HS-27A (cell line): ENCODE measurements around the gene TBX2.
"Not testable (repeated sequence)": the region's sequence is repeated elsewhere in the genome, so short reads cannot be mapped to it uniquely, and the experiment has no call there.

Experiments used
- DNase-seq: peaks from one replicate; pipeline ENCODE4 v3.0.0-alpha.2; 2012; ENCODE audit warnings: low read depth, missing footprints

Gene TBX2

DNA sequence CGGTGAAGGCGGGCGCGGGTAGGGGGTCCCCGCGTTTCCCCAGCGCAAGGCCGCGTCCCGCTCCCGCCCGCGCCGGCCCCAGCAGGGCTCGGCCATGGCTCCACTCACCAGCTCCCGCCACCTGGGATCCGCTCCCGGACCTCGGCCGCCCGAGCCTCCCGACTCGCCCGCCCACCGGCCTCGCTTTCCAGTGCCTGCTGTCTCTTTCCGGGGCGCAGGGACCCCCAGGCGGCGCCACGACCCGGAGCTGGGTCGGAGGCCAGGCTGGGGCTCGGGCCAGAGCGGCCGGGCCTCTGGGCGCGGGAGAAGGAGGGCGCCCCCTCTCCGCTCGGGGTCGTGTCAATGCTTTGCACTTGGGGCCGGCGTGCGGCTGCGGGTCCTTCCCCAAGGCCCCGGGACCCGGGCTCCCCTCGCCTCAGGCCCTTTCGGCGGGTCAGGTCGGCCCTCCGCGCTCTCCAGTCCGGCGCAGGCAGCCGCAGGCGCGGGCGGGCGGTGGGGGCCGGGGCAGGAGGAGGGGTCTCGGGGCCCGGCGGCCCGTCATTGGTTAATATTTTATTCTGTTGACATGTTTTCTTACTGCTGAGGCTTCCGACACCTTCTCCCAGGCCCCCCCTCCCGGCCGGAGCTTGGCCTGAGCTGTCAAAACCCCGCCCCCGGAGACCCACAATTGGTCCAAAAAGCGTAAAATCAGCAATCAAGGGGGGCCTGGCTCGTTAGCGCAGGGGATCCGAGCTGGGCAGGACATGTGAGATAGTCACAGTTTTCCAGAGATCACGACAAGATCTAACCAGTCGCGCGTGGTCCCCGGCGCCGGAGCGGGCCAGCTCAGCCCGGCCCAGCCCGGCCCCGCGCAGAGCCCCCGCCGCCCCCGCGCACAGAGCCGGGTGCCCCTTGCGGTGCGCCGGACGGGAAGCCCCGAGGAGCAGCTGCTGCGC lies at the start of gene TBX2:
Gene TBX2 (plus strand): TSS at position 713 of the 935 bp plus-strand sequence. CDS start 334 bp downstream, outside the sequence.
- DNase-seq: no peak

DNA sequence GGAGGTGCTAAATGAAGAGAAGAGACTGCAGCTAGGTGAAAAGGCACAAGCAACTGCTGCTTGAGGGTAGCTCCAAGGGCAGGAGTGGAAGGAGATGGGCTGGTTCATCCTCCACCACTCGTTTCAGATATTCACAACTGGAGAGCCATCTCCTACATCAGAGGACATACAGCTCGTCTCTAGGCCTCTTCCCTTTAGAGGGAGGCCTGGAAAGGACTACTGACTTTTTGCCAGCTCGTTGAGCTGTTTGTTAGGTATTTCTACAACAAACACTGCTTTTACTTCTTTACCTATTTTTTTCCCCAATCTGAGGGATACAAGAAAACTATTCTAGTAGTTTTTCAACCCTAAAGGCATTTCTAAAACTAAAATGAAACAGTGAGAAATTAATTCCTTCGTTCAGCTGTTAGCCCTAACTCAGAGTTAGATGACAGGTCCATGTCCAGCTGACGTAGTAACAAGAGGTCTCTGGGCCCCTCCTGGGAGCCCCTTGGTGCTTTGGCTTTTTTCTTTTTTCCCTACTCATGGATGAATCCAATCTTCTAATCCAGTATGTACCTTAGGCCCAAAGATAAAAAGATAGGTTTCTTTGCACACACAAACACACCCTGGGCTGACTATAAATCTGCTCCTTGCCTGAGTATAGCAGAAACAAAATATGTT lies 47.8 kb upstream of the TBX2 start:
- DNase-seq: no peak

DNA sequence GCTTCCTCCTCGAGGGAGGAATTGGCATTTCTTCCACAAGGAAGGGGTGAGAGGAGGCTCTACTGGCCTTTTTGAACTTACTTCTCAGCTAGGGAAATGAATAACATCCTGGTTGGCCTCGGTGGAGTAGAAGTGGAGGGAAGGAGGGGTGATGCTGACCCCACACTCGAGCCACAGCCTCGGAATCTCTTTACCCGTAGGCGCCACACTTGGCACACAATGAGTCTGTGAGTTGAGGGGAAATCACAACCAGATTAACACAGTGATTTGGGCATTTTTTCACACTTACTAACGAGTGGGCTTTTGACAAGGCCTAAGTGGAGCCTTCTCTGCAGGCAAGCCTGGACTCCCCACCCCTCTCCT lies 47.3 kb upstream of the TBX2 start:
- no peak for DNase-seq

DNA sequence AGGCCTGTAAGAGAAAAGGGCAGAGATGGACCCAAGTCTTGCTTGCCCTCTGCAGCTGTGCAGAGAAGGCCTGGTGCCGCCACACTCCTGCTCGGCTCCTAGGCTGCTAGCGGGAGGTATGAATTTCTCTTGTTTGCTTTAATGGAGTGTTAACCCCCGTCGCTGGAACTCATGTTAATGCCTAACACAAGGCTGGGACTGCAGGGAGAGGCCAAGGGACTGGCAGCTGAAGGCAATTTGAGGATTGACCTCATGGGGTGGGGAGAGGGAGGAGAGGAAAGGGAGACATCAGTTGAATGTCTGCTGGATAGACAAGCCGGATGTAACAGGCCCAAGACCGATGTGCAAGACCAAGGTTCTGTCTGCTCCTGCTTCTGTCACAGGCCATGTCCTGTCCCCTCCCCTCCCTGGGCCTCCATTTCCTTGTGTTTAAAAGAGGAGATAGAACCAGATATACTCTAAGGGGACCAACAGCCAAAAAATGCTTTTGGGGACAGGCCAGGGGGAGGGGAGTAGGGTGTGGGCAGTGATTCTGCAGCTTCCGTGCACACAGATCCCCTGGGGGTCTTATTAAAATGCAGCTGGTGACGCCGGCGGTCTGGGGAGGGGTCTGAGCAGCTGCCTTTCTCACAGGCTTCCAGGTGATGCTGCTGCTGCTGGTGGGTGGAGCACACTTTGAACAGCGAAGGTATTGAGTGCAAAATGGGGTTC lies 46.7 kb upstream of the TBX2 start:
- DNase-seq: no peak

DNA sequence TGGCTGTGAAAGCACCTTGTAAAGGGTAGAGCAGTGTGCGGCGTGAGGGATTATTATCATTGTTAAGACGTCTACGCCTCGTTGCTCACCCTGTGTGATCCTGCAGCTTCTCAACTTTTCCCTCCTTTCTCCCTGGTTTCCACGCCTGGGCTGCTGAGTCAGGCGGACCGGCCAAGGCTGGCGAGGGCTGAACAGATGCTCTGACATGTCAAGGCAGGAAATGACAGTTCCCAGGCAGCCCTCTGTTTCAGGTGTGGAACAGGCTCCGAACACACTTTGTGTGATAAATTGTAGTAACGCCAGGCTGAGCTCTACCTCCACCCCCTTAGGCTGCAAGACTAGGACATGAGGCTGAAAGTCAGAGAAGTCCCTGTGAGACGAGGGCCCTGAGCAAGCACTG lies 46.0 kb upstream of the TBX2 start:
- no peak for DNase-seq

DNA sequence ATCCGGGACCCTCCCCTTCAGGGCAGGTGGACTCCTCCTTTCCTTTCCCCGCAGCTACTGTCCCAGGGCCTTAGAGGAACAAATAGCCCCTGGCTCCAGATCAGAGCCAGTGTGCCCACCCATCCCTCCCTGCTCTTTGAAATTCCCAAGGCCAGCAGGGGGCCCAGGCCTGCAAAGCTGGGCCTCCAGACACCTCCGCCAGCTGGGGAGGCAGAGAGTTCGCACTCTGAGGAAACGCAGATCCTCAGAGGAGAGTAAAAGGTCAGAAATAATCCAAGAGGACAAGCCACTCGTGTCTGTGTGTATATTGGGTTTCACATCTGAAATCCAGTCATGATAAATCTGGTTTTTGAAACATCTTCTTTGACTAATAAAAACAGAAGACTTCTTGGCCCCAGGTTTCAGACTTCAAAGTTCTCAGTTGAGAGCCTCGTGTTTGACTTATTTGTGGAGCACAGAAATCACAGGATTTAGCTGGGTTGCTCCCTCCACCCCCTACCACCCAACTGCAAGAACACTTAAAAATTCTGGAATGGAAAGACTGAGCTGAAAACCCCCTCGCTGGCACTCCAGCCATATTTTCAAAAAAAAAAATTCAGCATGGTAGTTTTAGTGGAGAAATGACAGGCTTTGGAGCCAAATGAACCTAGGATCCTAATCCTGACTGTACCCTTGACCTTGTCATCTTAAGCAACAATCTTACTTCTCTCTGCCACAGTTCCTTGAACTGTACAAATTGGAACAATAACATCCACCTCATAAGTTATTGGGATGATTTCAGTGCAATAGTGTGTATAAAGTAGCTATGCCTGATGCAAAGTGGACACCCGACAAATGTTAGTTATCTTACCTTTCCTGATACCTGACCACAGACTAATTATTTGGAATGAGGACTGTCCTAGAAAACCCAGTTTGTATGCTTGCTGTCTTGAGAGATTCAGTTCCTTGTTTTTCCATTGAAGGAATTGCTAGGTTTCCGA lies 44.5 kb upstream of the TBX2 start:
- DNase-seq: no peak

DNA sequence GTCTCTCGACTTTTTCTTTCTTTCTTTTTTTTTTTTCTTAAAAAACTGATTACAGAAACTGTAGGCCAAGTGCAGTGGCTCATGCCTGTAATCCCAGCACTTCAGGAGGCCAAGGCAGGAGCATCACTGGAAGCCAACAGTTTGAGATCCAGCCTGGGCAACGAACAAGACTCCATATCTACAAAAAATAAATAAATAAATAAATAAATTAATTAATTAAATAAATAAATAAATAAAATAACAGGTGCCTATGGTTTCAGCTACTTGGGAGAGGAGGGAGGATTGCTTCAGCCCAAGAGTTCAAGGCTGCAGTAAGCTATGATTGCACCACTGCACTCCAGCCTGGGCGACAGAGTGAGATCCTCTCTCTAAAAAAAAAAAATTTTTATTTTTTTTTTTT lies 42.6 kb upstream of the TBX2 start:
- DNase-seq: not testable (repeated sequence)

DNA sequence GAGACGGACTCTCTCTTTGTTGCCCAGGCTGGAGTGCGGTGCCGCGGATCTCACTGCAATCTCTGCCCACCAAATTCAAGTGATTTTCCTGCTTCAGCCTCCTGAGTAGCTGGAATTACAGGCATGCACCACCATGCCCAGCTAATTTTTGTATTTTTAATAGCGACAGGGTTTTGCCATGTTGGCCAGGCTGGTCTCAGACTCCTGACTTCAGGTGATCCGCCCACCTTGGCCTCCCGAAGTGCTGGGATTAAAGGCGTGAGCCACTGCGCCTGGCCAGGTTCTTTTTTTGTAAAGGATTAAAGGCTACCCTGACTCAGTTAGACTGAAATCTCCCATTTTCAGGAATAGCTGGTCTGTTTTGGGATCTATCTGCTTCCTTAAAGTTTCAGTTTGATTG lies 40.1 kb upstream of the TBX2 start:
- DNase-seq: not testable (repeated sequence)

DNA sequence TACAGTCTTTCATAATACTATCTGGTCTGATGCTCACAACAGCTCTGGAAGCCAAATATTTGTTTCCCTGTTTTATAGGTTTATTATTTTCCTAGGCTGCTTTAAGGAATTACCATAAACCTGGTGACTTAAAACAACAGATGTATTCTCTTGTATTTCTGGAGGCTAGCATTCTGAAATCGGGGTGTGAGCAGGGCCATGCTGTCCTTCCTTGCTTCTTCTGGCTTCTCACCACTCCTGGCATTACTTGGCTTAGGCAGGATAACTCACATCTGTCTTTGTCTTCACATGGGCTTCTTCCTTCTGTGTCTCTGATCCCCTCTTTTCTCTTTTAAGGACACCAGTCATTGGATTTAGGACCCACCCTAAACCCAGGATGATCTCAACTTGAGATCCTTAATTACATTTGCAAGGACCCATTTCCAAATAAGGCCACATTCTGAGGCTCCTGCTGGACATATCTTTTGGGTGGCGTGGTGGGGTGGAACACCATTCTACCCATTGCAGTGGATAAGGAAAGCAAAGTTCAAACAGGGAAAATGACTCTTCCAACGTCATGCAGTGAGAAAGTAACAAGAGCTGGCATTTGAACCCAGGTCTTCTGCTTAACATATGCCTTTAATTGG lies 39.2 kb upstream of the TBX2 start:
- no peak for DNase-seq

DNA sequence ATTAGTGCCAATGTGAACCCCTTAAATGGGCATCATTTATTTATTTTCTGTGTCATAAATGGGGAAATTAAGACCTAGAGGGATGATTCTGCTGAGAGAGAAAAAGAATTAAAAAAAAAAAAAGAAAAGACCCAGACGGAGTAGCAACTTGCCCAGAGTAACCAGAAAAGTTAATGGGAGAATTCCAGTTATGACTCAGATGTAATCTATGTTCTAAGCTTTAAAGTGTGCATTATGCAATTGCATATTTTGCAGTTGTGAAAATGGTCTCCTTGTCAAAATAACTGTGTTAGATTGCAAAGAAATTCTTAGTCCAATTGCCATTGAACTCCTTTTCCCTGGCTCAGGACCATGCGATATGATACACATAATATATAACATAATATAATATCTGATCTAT lies 38.6 kb upstream of the TBX2 start:
- no peak for DNase-seq

DNA sequence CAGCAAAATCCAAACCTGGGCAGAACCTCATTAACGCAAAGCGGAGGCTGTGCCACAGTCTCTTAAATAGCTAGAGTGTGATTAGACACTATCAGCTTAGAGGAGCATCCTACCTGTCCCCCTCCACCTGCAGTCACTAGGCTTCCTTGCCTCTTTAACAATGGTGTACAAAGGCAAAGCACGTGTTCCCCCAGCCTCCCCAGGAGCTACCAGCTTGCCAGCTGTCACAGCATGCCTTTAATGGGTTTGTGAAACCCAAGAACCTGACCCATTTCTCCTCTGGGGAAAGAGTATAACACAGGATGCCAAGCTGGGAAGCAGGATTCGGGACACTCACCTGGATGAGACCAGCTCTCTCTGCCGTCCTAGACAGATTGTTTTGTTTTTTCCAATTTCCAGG lies 37.2 kb upstream of the TBX2 start:
- DNase-seq: no peak

DNA sequence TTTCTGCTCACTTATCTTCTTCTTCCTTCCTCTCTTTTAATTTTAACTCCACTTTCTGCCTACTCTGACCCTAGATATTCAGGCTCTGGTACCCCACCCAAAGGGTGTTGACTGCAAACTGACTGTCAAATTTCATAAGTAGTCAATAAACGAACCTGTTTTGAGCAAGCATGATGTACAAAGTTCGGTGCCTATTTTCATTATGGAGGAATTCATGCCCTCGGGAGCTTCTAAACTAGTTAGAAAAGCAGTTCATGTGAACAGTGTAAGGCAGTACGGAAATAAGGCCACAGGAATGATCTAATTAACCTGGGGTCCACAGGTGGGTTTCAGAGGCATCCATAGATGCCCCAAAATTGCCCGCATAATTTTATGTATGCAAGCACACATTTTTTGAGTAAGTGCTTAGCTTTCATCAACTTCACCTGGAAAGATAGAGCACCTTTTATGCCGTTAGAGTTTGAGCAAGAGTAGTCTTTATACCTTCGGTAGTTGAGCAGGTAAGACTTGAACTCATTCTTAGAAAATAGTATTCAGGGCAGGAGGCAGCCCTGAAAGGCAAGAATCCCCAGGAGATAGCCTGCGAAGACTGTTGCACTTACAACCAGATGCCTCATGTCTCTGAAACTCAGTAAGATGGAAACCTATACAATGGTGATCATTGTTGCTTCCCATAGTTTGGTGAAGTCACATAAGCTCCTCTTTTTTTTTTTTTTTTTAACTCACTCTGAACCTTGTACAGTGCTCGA lies 36.6 kb upstream of the TBX2 start:
- DNase-seq: no peak

DNA sequence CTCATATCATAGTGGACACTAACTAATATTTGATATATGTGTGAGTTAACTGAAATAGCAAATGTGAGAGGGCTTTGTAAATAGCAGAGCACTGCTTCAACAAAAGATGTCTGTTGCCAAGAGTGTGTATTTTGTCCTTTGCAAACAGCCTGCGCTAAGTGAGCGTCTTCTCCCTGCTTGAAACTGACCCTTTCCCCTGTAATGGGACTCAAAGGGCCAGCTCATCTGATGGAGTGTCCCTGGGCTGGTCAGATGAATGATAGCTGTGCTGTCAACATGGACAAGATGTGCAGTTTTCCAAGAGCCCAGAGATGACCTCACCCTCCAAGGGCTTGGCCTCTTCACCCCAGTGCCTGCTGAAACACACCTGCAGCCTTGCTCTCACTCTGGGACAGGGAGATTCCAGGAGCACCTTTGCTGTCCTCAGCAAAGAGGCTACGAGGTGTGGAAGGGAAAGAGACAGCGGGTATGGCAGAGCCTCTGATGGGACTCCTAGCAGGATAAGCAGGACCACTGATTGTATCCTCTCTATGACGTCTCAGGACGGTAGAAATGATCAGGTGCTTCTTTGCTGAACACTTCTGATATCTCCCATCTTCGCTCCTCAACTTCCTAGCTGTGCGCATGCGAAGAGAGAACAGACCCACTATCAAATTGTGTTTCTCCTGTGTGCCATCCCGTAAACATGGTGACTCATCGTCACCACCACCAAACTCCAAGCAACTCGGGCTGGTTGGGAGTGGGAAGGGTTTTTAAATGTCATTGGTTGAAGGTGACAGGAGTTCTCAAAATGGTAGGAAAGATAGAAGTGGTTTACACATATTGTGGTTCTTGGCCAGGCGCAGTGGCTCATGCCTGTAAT lies 35.8 kb upstream of the TBX2 start:
- DNase-seq: no peak

DNA sequence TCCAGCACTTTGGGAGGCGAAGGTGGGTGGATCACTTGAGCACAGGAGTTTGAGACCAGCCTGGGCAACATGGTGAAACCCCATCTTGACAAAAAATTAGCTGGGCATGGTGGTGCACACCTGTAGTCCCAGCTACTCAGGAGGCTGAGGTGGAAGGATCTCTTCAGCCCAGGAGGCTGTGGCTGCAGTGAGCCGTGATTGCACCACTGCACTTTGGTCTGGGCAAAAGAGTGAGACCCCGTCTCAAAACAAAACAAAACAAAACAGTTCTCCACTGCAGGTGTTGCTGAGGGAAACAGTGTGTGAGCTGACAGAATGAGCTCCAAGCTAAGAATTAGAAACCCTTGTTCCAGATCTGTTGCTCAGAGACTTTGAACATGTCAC lies 35.2 kb upstream of the TBX2 start:
- DNase-seq: no peak

DNA sequence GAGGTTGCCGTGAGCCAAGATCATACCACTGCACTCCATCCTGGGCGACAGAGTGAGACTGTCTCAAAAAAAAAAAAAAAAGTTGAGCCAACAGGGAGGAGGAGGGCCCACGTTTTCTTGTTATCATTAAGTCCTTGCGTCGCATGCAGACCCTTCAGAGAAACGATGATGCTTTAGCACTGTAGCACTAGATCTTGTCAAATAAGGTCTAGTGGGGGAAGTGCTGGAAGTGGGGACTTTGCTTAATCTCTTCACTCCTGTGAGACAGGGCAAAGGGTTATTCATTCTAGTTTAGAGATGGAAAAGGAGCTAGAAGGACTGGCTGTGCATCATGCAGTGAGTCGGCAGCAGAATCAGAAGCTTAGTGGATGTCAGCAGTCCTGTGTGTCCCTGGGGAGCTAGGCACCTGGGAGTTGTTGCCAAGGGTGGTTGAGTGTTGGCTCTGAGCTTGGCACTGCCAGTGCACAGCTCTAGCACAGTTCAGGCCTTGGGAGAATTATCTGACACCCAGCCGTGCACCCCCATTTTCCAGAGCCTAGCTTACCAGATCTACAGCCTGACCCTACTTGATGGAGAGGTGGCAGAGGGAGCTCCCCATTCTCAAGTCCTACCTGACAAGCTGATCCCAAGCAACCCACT lies 33.4 kb upstream of the TBX2 start:
- no peak for DNase-seq

DNA sequence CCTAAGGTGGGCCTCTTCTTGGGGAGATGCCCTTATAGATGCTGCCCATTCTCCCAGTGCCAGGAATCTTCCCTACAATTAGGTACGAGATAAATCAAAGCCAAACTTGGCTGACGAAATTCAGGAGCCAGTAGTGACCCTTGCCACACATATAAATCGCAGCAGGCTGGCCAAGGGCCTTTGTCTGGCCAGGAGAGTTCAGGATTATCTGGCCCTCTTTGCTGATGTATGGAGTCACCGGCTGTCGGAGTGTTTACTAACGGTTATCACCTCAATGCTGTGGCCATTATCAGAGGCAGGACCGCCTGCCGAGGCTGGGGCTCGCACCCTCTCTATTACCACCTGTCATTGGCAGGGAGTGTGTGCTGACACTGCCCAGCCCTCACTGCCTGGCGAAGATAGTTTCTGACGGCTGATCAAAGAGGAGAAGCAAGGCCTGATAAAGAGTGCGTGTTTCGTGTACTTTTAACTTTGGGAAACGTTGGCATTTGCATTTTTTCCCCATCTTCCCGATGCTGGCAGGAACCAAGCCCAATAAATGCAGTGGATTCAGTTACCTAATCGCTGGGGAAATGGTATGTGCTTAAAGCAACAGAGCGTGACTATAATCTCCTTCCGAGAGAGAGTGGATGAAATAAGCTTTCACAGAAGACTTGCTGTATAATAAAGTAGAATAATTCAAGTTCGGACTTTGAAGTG lies 32.8 kb upstream of the TBX2 start:
- no peak for DNase-seq

DNA sequence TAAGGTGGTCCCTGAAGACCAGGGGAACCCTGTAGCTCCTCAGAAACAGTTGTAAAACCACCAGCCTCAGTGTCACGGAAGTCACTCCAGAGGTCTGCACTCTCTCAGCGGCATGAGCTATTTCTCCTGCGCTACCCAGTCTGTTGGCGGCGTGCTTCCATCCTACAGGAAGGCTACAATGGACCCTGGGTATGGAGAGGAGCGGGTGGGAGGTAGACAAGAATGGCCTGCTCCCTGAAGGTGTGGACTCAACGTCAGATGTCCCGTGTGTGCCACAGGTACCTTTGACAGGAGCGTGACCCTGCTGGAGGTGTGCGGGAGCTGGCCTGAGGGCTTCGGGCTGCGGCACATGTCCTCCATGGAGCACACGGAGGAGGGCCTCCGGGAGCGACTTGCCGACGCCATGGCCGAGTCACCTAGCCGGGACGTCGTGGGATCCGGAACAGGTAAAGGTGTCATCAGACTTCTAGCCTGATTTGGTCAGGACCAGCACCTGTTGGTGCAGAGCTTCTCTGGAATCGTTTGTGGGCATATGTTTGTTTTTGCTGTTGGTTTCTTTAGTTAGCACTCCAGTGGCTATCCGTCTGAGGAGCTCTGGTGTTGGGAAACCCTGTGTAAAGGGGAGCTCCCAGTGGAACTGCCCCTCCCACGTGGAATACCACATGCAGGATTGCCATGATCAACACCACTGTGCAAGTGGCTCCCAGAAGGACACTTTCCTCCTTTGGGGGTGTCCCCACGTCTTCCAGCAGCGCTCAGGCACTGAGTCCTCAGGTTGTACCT lies 31.4 kb upstream of the TBX2 start:
- DNase-seq: no peak
